Gastrocnemius medialis (tissue), 4 donors: ENCODE data around the gene MED26.

Experiments used
- CTCF ChIP-seq, 5 experiments: fragments of 450-650 bp in 3 of 5; fragments of 200-600 bp in 2 of 5; sonication (generic) in 2 of 5; IDR thresholded peaks in 4 of 5; conservative IDR thresholded peaks in 1 of 5; 1 replicate in 4 of 5; 2 replicates in 1 of 5; pipeline ENCODE4 v1.5.1; 2016 to 2019; ENCODE audit warnings: antibody characterized with exemption in 5 of 5, mild to moderate bottlenecking in 3 of 5, moderate library complexity in 3 of 5
- POLR2A ChIP-seq, 2 donors: fragments of 450-650 bp; IDR thresholded peaks; one replicate each; pipeline ENCODE4 v1.6.1; 2017; ENCODE audit warnings: antibody characterized with exemption in 2 of 2, mild to moderate bottlenecking in 2 of 2, moderate library complexity in 2 of 2

GRCh38 chr19:16542045-16542909, 85.7 kb downstream of the MED26 start, which contains the start of gene CHERP:
- TF ChIP-seq CTCF (IDR thresholded peaks at IDR 0.05 in 4 of 5, conservative IDR thresholded peaks at IDR 0.05 in 1 of 5) (peak in 2 of 5 experiments; percentile 25 to 26), POLR2A (IDR thresholded peaks at IDR 0.05) (peak; percentile 90 to 94)
